Measurements from ENCODE around the gene MORC2. TPM values are rescaled to one million over a fixed set of nuclear protein-coding genes. Genes with fewer than 3 reads are reported as not detected.
A peak's percentile ranks its signal among the peaks of the same experiment; 100 is the strongest.

MORC2 gene
- polyA plus RNA-seq (ENCODE audit: insufficient read length in 12 of 12) = 10 to 100 TPM in 11 of 12 donors, not detected in 1; 19.6 to 30.3 (median 25.5) TPM
- long read RNA-seq, donor 1, full-length matches to known transcripts = 2 of 8 reads
- long read RNA-seq, donor 1, partial matches to known transcripts = 6 of 8 reads
- long read RNA-seq, donor 1, other reads (novel, unspliced or antisense) = 0 of 8 reads
- long read RNA-seq, donor 2, full-length matches to known transcripts = 1 of 7 reads
- long read RNA-seq, donor 2, partial matches to known transcripts = 6 of 7 reads
- long read RNA-seq, donor 2, other reads (novel, unspliced or antisense) = 0 of 7 reads
- long read RNA-seq, donor 3, partial matches to known transcripts = 0 of 1 reads
- long read RNA-seq, donor 3, other reads (novel, unspliced or antisense) = 0 of 1 reads
- long read RNA-seq, donor 4, full-length matches to known transcripts = 2 of 2 reads
- long read RNA-seq, donor 4, partial matches to known transcripts = 0 of 2 reads
- long read RNA-seq, donor 4, other reads (novel, unspliced or antisense) = 0 of 2 reads
- long read RNA-seq, donor 5, full-length matches to known transcripts = 4 of 9 reads
- long read RNA-seq, donor 5, partial matches to known transcripts = 5 of 9 reads
- long read RNA-seq, donor 5, other reads (novel, unspliced or antisense) = 0 of 9 reads
- long read RNA-seq, donor 6, partial matches to known transcripts = 0 of 1 reads
- long read RNA-seq, donor 6, other reads (novel, unspliced or antisense) = 0 of 1 reads
- long read RNA-seq, donor 7, full-length matches to known transcripts = 1 of 1 reads
- long read RNA-seq, donor 7, partial matches to known transcripts = 0 of 1 reads
- long read RNA-seq, donor 7, other reads (novel, unspliced or antisense) = 0 of 1 reads
- long read RNA-seq, donor 8, full-length matches to known transcripts = 2 of 9 reads
- long read RNA-seq, donor 8, partial matches to known transcripts = 7 of 9 reads
- long read RNA-seq, donor 8, other reads (novel, unspliced or antisense) = 0 of 9 reads
- long read RNA-seq, donor 9, partial matches to known transcripts = 0 of 1 reads
- long read RNA-seq, donor 9, other reads (novel, unspliced or antisense) = 0 of 1 reads
- long read RNA-seq, donor 10 = 0 reads
- long read RNA-seq, donor 11, full-length matches to known transcripts = 2 of 2 reads
- long read RNA-seq, donor 11, partial matches to known transcripts = 0 of 2 reads
- long read RNA-seq, donor 11, other reads (novel, unspliced or antisense) = 0 of 2 reads

DNA sequence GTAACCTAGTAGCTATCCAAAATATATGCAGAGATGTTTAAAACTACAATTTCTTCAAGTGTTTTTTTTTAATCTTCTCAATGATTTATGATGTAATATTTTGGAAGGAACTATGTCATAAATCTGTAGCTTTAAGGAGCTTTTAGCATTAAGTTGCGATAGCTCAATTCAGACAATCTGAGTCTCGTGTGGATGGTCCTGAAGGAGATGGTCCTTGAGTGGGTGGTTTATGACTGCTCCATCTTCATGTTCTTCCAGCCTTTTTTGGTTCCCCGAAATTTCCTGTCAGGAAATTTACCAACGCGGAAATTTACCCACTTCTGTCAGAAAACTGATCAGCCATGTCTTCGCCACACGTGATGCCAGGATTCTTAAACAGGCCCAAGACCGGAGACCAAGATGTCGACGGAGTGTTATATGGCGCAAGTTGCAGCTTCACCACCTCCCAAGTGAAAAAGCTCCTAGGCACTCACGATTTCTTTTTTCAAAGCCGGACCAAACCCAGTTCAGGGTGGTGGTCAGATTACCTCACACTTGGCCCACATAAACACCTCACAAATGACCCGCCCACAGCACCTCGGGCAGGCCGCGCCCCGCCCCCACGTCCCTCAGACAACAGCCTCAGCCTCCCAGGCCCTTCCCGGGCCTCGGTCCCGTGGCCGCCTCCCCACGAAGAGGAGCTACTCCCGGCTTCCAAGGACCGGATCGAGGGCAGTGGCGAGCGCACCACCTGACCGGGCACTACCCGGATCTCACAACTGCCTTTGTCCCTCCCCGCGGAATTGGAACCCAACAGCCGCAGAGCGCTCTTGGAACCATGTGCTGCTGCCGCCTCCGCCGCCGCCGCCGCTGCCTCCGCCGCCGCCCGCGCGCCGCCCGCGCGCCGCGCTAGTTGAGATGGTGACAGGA lies at the start of gene MORC2:
Gene MORC2, minus strand, starts transcription at position 760 of the 909 bp plus-strand sequence. CDS start 885 bp downstream, outside the sequence.
- DNase-seq = no peak

DNA sequence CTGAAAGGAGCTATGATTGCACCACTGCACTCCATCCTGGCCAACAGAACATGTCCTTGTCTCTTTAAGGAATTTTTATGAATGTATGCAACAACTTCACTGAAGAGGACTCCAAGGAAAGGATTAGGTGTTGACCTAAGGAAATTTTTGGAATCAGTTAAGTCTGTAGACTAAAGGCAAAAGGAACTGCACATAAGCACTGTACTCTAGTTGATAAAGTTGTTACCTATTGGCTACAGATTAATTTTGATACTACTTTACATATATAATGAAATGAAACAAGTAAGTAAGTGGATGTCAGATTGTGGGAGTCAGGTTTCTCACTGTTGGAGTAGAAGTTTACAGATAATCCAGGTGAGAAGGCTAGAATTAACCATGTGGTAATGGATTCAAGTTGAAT lies 37.0 kb upstream of the MORC2 start:
- DNase-seq = no peak

DNA sequence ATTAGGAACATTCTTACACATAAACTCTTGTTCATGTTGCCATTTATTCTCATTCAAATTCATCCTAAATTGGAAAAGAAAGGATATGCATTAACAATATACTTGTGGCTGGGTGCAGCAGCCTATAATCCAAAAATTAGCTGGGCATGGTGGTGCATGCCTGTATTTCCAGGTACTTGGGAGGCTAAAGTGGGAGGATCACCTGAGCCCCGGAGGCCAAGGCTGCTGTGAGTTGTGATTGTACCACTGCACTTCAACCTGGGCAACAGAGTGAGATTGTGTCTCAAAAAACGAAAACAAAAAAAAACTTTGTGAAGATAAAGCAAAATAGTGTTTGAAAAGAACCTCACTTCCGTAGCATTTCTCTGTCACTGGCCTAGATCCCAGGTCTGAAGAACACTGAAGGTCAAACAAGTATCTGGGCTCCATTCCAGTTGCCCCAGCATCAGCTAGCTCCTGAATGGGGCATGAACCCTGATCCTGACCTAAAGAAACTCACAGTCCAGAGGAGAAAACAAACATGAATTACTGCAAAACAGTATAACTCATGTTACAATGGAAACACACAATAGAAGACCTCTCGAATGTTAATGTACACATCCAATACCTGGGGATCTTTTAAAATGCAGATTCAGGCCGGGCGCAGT lies 32.7 kb upstream of the MORC2 start:
- DNase-seq = no peak

DNA sequence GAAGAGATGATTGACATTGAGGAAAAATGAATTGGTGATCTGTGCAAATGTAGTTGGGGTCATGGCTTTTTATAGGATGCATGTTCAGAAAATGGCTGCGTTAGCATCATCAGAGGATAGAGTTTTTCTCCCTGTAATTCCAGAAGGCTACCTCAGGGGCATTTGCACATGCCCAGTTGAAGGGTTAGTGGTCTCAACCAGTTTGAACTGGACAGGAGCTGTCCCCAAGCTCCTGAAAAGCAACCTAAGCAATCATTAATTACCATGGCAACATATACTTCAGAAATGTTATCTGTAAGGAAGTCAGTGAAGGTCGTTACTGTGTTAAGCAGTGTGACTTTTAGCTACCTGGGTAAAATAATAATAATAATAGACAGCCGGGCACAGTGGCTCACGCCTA lies 29.8 kb upstream of the MORC2 start:
- no peak for DNase-seq

DNA sequence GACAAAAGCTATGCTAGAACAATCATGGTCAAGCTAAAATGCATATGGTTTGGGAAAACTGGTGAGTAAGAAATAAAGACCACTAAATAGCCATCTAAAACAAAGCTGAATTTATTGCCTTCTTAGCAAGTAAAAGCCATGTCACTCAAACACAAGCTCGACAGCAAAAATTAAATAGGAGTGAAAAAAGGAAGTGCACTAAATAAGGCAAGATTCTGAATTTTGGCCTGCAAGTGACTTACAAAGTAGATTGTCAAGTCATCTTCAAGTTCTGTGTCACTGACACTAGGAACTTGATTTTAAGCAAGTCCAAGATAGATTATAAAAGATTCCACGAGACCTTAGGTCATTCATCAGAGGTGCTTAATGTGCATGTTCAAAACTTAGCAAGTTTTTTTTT lies 27.9 kb upstream of the MORC2 start:
- no peak for DNase-seq

DNA sequence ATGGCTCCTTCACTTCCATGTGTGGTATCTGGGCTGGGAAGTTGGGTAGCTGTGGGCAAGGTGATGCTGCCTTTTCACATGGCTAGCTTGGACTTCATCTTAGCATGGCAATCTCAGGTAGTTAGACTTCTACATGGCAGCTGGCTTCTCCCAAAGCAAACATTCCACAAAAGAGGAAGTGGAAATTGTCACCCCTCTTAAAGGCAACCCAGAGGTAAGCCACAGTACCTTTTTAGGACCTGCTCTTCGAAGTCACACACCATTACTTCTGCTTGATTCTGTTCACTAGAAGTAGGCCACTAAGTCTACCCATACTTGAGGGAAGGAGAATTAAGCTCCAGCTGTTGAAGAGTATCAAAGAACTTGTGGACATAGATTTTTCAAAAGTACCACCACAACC lies 26.4 kb upstream of the MORC2 start:
- no peak for DNase-seq

DNA sequence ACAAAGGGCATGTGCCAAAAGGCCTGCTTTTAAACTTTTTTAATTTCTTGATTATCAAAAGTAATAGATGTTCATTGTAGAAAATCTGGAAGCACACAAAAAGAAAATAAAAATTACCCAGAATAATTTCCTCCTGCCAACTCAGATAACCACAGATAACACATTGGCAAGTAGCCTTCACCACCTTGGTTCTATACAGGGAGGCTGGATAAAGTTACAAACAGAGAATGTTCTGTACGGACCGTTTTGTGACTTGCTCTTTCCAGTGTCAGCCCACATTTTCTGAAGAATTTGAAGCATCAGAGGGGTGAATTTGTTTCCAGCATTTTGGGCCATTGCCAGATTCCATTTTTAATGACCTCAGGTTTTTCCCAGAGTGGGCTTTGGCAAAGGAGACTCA lies 24.0 kb upstream of the MORC2 start:
- DNase-seq = no peak

DNA sequence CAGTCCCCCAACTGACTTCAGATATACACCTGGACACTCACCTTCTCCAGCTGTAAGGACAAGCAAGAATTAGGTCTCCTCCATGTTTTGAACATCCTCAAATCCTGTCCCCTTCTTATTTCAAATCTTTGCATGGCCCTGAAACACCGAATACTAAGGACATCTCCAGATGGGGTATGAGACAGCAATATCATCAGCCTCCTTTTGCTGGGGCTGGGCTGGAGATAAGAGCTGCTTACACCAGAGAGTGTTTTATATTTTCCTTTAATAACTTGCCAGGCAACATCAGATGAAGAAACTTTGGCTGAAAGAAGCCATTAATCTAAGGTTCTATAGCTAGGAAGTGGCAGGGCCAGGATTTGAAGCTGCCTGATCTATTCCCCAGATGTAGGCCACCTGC lies 22.1 kb upstream of the MORC2 start:
- no peak for DNase-seq

DNA sequence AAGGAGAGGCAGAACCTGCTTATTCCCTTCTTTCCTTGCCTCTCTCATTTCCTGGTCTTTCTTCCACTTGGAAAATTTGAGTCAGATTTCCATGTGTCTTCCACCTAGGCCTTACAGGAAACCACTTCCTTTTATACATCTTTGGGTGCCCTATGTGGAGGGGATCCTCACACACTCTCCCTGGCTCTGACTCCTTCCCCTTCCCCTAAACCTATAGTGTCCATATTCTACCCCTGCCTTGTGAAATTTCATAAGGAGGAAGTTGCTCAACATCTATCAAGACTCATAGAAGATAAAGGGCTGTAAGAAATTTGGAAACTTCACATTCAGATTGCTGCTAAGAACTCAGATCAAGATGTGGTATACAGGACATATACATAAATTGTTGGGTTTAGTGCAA lies 20.9 kb upstream of the MORC2 start:
- no peak for DNase-seq

DNA sequence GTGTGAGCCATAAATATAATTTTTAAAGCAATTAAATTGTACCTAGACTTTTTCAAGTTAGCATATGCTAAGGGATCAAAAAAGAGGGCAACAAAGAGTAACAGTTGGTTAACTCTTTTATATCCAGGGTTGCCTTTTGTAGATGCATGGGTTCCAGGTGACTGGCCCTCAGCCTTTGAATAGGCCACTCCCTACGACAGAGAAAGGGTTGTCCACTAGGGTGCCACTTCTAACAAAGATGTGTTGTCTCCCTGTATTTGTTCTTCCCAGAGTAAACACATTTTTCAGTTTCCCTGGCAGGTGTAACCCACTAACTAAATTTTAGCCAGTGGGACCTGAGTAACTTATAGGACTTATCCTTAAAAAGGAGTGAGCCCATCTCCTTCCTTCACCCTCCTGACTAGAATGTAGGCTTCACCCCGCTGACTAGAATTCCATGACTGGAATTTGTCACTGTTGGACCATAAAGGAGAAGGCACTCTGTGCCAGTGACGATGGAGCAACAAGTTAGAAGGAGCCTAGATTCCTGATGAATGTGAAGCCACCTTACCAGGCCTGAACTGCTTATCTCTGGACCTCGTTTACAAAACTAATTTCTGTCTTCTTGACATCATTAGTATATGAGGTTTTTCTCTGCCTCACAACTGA lies 17.1 kb upstream of the MORC2 start:
- no peak for DNase-seq

DNA sequence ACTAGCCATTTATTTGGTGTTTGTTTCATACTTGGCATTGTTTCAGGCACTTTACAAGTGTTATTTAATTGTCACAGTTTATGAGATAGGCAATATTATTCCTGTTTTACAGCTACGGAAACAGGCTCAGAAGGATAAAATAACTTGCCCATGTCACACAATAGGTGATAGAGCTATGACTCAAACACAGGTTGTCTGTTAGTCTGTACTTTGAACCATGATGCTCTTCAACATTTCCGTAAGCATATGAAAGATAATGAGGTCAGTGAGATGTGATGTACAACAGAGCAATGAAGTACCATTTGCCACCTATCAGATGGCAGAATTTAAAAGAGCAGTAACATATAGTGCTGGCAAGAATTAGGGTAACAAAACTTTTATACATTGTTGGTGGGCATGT lies 15.7 kb upstream of the MORC2 start:
- DNase-seq = no peak

DNA sequence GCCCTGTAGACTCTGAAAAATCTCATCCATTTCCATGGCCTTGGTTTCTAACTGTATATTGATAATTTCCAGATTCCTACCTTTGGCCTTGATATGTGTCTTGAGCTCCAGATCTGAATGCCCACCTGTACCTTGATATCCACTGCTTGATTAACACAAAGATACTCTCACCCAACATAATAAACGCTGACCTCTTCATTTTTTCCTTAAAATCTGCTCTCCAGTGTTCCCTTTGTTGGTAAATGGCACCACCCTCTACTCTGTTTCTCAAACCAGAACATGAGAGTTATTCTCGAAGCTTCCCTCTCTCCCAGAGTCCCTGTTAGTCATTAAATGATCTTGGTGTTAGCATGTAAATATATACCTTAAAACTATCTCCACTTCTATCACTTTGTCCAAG lies 13.9 kb upstream of the MORC2 start:
- DNase-seq = no peak

DNA sequence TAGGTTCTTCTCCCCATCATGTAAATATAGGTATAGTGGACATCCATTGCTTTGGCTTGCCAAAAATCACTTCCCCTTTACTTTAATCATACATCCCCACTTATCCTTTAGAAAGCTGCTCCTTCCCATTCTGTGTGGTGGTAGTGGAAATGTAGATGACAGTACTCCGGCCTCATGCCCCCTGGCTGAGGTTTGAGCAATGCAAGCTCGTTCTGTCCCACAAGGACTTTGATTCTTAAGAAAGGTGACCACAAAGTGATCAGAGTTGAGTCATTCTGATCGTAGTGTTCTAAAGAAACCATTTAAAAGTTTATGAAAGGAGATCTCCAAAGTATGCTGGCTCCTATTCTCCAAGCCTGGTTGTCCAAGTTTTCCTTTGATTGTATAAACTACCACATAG lies 11.4 kb upstream of the MORC2 start:
- no peak for DNase-seq

DNA sequence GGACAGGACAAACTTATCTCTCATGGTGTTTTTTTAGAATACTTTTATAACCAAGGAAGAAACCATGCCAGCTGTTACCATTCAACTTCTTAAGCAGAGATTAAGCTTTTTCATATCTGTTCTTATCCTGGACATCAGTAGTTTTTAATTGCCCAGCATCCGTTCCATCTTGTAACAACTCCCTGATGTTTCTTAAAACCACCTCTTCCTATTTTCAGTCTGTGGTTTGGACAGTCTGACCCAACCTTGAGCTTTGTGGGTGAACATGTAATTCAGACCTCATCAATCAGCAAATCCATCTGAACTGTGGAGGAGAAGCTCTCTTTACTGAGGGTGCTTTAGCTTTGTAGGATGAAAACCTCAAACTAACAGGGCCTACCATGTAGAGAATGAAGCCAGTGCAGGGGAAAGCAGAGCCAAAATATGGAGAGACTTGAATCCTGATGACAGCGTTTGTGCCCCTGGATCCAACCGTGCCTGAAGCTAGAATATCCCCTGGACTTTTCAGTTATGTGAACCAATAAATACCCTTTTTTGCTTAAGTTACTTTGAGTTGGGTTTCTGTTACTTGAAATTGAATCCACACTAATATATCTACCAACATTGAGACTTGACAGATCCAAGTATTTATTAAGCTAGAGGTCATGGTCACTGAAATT lies 9.9 kb upstream of the MORC2 start:
- DNase-seq = no peak

DNA sequence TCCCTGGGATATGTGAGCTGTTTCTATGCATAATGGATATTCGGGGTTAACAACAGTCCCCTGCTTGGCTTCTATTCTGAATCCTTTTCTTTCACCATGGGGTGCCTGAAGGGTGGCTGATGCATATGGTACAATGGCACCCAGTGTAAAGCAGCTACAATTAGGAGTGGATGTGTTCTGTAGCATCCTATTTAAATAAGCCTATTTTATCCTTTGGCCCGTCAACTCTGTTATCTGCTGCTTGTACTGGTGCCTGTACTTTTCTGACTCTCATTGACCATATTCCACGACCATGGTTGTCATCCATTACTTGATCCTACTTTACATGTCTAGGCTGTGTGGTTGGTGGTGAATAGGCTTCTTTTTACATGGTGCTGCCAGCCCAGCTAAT lies 1.8 kb upstream of the MORC2 start:
- DNase-seq = no peak

DNA sequence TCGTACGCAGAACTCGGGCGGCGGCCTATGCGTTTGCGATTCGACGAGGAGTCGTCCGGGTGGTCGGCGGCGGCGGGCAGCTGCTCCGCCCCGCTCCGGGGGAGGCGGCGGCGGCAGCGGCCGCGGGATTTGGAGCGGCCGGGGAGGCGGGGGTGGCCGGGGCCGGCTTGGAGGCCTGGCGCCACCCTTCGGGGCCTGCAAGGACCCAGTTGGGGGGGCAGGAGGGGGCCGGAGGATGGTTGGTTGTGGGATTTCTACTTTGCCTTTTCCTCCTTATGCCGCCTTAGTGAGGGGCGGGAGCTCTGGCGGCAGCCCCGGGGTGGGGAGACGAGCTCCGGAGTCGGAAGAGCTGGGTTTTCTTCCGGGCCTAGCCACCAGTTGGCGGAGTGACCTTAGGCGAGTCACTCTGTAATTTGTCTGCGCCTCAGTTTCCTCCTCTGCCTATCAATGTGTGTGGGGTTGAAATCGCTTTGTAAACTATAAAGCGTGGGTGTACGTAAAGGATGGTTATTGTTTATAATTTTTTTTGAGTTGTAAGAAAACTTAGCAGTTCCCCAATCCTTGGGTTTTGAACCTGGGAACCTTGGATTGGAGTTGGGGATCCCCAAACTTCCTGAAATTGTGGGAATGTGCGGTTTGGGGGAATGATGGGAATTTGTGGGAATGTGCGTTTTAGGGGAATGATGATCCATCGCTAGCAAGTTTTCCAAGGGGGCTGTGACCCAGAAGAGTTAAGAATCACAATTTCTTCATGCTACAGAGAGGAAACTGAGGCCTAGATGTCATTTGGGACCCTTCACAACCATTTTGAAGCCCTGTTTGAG lies 1.2 kb upstream of the MORC2 start:
- DNase-seq = peak; percentile 46

DNA sequence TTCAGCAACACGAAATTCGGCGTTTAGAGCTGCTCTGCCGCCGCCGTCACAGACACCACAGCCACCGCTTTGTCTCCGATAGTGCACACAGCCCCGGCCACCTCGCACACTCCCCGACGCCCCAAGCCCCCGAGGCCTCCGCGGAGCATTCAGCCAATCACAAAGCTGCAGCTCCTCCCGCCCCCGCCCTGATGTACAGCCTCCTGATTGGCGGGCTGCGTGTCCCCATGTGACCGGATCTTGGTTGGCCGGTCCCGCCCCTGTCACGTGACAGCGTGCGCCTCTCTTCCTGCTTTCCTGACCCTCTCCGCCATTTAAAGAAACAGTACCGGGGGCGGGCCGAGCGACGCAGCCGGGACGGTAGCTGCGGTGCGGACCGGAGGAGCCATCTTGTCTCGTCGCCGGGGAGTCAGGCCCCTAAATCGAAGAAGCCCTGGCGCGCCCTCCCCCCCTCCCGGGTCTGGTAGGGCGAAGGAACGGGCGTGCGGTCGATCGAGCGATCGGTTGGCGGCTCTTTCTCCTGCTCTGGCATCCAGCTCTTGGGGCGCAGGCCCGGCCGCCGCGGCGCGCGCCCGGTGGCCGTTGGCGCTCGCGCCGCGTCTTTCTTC lies 454 bp upstream of the MORC2 start, which contains the start of gene TUG1:
Gene TUG1, plus strand, starts transcription at position 342 of the 608 bp plus-strand sequence.
- DNase-seq = peak; percentile 98

DNA sequence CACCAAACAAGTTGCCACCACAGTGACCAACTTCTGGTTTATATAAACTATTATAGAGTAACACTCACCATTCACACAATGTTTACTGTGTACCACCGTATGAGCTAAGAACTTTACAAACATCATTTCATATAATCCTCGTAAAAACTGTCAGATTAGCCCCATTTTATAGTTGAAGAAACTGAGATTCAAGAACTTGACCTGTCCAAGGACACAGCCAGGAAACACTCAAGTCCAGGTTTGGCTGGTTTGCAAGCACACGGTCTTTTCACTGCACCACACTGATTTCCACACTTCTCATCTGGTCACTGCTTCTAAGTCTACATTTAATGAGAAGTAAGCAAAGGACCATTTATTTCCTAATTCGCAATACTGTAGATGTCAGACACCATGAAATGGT lies 3.7 kb downstream of the MORC2 start:
- DNase-seq = no peak
